ENCODE measurements around the gene KRTAP10-3.
"Not testable (repeated sequence)": the region's sequence is repeated elsewhere in the genome, so short reads cannot be mapped to it uniquely, and the experiment has no call there.

KRTAP10-3 gene

DNA sequence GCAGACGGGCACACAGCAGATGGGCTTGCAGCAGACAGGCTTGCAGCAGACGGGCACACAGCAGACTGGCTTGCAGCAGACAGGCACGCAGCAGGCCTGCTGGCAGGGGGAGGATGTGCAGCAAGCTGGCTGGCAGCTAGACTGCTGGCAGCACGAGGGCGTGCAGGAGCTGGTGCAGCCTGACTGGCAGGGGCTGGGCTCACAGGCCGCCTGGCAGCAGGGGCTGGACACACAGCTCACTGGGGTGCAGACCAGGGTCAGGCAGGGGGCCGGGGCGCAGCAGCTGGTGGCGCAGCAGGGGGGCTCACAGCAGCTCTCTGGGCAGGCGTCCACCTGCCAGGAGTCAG lies 293 bp downstream of the KRTAP10-3 start:
- CTCF ChIA-PET, result interaction anchor here (0.9 kb wide), 1 partner anchor 132 kb away, joined by 4 read pairs; no protein-coding TSS in a partner anchor
- H3K27ac ChIP-seq (ENCODE audit: extremely low read depth, low read depth, low read length); H3K9me3 ChIP-seq (ENCODE audit: control insufficient read depth, insufficient read depth, low read depth, low read length); H3K4me1 ChIP-seq (ENCODE audit: control insufficient read depth, insufficient read depth, low read length); H3K36me3 ChIP-seq (ENCODE audit: control insufficient read depth in 2 of 2, insufficient read depth in 1 of 2, low read length in 2 of 2); POLR2A ChIA-PET; H3K4me3 ChIP-seq (ENCODE audit: low read depth, low read length): not testable (repeated sequence)
- 0 out of 2 replicates have a peak, but pooled peaks have one; percentile 32 for TF ChIP-seq ZIC2 (tag by site-specific recombination; IDR thresholded peaks at IDR 0.05)

DNA sequence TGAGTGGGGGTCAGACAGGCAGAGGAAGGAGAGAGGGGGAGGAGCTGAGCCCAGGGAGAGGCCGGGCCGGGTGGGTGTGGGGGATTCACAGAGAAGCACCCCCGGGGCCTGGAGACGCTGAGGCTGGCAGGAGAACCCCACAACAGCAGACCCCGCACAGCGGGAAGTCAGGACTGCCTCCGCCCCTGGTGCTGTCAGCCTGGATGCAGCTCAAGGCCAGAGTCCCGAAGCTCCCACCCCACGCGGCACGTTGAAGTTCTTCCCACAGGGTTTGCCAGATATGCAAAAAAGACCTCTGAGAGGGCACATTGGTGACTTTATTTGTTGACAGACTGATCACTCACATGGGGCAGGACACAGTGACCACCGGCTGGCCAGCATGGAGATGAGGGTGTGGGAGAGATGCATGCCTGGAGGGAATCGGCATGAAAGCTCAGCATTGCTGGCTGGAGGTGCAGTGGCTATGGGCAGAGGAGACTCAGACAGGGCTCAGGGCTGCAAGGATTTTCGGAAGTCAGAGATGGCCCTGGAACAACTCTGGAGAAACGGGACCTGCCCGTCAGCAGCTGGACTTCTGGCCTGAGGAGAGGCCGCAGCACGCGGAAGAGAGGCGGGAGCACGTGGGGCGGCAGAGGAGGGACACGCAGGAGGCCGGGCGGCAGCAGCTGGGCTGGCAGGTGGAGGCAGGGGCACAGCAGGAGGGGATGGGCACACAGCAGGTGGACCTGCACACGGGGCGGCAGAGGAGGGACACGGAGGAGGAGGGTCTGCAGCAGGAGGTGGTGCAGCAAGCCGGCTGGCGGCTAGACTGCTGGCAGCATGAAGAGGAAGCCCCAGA lies 885 bp downstream of the KRTAP10-3 start:
- ChIA-PET POLR2A (no interaction called here), CTCF (interaction anchor here (0.9 to 1.2 kb wide), 2 partner anchors 11 to 133 kb away, joined by 3 to 4 read pairs; no protein-coding TSS in a partner anchor)
- no peak overlapping the region for H3K4me3 ChIP-seq (ENCODE audit: low read depth, low read length)
- H3K4me1 ChIP-seq (ENCODE audit: control insufficient read depth, insufficient read depth, low read length), result no peaks in the 10 kb centered on the region
- TF ChIP-seq ZNF530 (tag by site-specific recombination; IDR thresholded peaks at IDR 0.05; ENCODE audit: low read depth) (no peak), ZNF184 (tag by site-specific recombination; IDR thresholded peaks at IDR 0.05) (no peak), ZNF391 (tag by site-specific recombination; IDR thresholded peaks at IDR 0.05; ENCODE audit: borderline replicate concordance, low read depth) (no peak), SCRT2 (tag by site-specific recombination; IDR thresholded peaks at IDR 0.05) (no peak), ZNF37A (tag by site-specific recombination; IDR thresholded peaks at IDR 0.05) (no peak), ZNF518A (tag by site-specific recombination; conservative IDR thresholded peaks at IDR 0.05; ENCODE audit: low read depth) (no peak), ZNF501 (tag by site-specific recombination; IDR thresholded peaks at IDR 0.05) (no peak), OSR2 (tag by site-specific recombination; IDR thresholded peaks at IDR 0.05) (no peak)
- no peaks in the 10 kb centered on the region for H3K9me3 ChIP-seq (ENCODE audit: control insufficient read depth, insufficient read depth, low read depth, low read length)
- no peak overlapping the region for H3K27ac ChIP-seq (ENCODE audit: extremely low read depth, low read depth, low read length)
- H3K36me3 ChIP-seq (ENCODE audit: control insufficient read depth in 2 of 2, insufficient read depth in 1 of 2, low read length in 2 of 2), result no peaks in the 10 kb centered on the region

DNA sequence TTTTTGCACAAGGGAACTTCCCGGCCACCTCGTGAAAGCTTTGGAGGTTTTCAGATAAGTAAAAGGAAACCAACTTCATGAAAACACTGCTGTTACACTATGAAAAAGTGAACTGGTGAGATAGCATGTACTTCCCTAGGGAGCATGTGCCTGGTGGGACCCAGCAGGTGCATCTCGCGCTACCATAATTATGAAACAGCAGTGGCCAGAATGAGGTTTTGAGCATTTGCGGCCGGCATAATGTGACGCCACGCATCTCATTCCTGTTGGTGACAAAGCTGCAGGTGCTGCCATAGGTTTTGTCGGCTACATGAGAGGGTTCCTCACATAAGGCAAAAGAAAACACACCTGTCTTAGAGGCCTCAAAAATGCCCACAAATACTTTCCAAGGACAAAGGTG lies 1.7 kb downstream of the KRTAP10-3 start:
- H3K4me1 ChIP-seq (ENCODE audit: control insufficient read depth, insufficient read depth, low read length), result no peaks in the 10 kb centered on the region
- no peaks in the 10 kb centered on the region for H3K36me3 ChIP-seq (ENCODE audit: control insufficient read depth in 2 of 2, insufficient read depth in 1 of 2, low read length in 2 of 2)
- ChIA-PET CTCF (interaction anchor here (1.2 kb wide), 1 partner anchor 10 kb away, joined by 3 read pairs; no protein-coding TSS in a partner anchor), POLR2A (no interaction called here)
- no peak overlapping the region for H3K4me3 ChIP-seq (ENCODE audit: low read depth, low read length)
- TF ChIP-seq ZNF16 (tag by site-specific recombination; IDR thresholded peaks at IDR 0.05; ENCODE audit: low read depth) (no peak), ZNF610 (tag by site-specific recombination; IDR thresholded peaks at IDR 0.05; ENCODE audit: borderline replicate concordance) (no peak), ZNF391 (tag by site-specific recombination; IDR thresholded peaks at IDR 0.05; ENCODE audit: borderline replicate concordance, low read depth) (no peak), ZIC2 (tag by site-specific recombination; IDR thresholded peaks at IDR 0.05) (peak; percentile 55), TSHZ1 (tag by site-specific recombination; IDR thresholded peaks at IDR 0.05; ENCODE audit: borderline replicate concordance) (no peak)
- H3K9me3 ChIP-seq (ENCODE audit: control insufficient read depth, insufficient read depth, low read depth, low read length), result no peaks in the 10 kb centered on the region
- no peak overlapping the region for H3K27ac ChIP-seq (ENCODE audit: extremely low read depth, low read depth, low read length)
